Fibroblast of the aortic adventitia (primary cell): ENCODE data around the gene ABCG1. TPM values are rescaled to one million over a fixed set of nuclear protein-coding genes. Genes with fewer than 3 reads are reported as not detected.

Source experiments
- DNase-seq: peaks from one replicate; pipeline ENCODE4 v3.0.0-alpha.2; 2010; ENCODE audit warnings: low read depth
- H3K4me3 ChIP-seq: 2 replicates; pipeline ENCODE4 v1.5.1; 2011; ENCODE audit warnings: low read depth, mild to moderate bottlenecking, control low read depth, low read length, moderate library complexity
- total RNA-seq: library from RNA; depleted of rRNA; stranded (reverse); fragments of >200 nt; gene quantifications from 2 replicates; pipeline ENCODE4 v1.2.3, GENCODE V29; 2012; ENCODE audit warnings: low replicate concordance
- TF ChIP-seq, protein P1 (sequence below): IDR thresholded peaks from 2 replicates; pipeline ENCODE4 v1.5.1; 2011; ENCODE audit warnings: mild to moderate bottlenecking, low read length, control low read depth, inconsistent platforms; ENCODE audit not compliant: insufficient read depth

ABCG1 gene
- total RNA-seq, 1 donor: 0.09 TPM

GRCh38 chr21:42312626-42313104, 93.7 kb downstream of the ABCG1 start:
- TF ChIP-seq, protein P1, sequence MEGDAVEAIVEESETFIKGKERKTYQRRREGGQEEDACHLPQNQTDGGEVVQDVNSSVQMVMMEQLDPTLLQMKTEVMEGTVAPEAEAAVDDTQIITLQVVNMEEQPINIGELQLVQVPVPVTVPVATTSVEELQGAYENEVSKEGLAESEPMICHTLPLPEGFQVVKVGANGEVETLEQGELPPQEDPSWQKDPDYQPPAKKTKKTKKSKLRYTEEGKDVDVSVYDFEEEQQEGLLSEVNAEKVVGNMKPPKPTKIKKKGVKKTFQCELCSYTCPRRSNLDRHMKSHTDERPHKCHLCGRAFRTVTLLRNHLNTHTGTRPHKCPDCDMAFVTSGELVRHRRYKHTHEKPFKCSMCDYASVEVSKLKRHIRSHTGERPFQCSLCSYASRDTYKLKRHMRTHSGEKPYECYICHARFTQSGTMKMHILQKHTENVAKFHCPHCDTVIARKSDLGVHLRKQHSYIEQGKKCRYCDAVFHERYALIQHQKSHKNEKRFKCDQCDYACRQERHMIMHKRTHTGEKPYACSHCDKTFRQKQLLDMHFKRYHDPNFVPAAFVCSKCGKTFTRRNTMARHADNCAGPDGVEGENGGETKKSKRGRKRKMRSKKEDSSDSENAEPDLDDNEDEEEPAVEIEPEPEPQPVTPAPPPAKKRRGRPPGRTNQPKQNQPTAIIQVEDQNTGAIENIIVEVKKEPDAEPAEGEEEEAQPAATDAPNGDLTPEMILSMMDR: no peak
- no peak for DNase-seq
- H3K4me3 ChIP-seq: no peak overlapping the region

DNA sequence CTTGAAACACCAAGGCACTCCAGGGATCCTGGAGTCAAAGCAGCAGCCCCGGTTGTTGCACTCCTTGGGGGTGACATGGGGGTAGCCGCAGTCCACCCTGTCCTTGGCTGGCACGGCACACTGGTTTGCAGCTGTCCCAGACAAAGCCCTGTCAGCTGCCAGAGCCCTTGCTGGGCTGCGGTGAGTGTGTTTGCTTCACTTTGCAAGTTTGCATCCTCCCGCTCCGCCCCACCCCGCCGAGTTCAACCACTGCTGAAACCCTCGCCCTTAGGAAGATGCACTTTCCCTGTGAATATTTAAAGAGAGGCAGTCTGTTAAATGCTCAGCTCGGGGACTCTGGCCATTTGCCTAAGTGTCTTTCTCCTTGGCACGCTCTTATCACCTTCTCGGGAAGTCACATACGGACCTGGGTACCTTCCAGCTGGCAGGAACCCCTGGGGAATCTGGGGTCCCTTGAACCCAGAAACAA, 94.6 kb downstream of the ABCG1 start:
- DNase-seq: no peak
- H3K4me3 ChIP-seq: no peak overlapping the region
- TF ChIP-seq, protein P1: no peak

DNA sequence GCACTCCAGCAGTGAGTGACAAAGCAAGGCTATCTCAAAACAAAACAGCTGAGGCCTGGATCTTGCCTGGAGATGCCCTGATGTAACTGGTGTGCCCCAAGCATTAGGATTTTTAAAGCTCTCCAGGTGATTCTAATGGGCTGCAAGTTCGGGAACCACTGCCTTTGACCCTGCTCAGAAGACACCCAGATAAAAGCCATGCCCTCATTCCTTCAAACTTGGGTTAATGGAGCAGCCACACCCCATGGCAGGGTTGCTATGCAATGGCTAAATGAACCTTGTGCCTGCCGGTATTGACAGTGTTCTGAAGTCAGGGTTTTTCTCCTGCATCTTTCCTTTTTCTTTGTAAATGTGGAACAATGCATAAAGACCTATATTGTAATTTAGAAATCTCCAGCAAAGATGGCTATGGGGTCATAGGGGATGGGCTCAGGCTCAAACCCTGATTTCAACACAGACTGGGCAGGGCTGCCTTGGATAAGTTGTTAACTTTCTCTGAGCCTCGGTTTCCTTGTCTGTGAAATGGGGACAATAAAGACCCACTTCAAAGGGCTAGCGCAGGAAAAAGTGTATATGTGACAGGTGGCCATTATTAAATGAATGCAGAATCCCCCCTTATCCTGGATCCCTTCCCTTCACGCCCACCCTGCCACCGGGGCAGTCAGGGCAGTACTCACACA, 95.8 kb downstream of the ABCG1 start:
- TF ChIP-seq, protein P1: no peak
- DNase-seq: no peak
- no peak overlapping the region for H3K4me3 ChIP-seq

GRCh38 chr21:42315296-42315891, 96.5 kb downstream of the ABCG1 start, which contains the start of gene TFF3:
TSS of gene TFF3 (minus strand) at chr21:42315409. CDS start at chr21:42315374, 35 bp downstream.
- no peak for DNase-seq
- TF ChIP-seq, protein P1: no peak
- no peak within 1 kb of the TSS for H3K4me3 ChIP-seq

GRCh38 chr21:42316891-42317290, 98.0 kb downstream of the ABCG1 start:
- no peak overlapping the region for H3K4me3 ChIP-seq
- TF ChIP-seq, protein P1: no peak
- no peak for DNase-seq

GRCh38 chr21:42317341-42317741, 98.4 kb downstream of the ABCG1 start:
- DNase-seq: no peak
- no peak overlapping the region for H3K4me3 ChIP-seq
- TF ChIP-seq, protein P1: no peak
